Measurements from ENCODE around the gene SLC11A2.
"Not testable (repeated sequence)": the region's sequence is repeated elsewhere in the genome, so short reads cannot be mapped to it uniquely, and the experiment has no call there.

The SLC11A2 gene

DNA sequence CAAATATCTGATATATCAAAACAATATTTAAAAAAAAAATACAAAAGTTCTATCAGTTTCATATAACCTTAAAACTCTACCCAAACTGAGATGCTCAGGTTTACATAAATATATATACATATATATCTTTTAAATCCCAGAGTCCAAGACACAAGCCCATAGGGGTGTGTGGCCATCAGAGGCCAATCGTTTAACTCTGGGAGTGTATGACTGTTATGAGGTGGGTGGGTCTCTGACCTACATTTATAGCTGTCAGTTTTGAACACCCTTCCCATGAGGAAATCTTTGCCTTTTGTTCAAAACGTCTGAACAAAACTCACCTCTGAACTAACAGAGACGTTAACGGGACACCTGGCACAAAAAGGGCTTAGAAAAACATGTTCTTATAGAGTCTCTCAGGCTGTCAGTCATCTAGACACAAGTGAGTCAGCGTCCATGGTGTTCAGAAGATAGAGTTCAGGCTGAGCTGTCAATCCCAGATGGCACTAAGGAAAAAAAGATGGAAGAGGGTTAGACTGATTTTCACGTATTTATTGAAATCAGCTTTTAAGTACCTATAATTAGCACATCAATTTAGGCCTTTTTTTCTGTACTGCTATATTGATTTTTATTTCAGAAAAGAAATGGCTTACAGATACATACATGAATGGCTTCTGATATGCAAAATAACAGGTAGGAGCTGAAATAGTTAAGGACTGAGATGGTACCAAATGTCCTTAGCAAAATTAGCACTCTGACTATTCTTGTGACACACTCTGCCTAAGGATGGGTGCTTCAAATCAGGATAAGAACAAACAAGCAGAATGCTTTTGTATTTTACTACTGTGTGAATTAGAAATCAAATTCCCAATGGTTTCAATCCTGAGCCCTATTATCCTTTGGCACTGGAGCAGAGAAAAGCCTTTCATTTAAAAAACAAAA lies 44.6 kb downstream of the SLC11A2 start:
- H3K4me3 Mint-ChIP-seq = no peak overlapping the region
- no peak for ATAC-seq (replicated peaks; ENCODE audit: extremely low read depth, poor library complexity, severe bottlenecking)
- H3K36me3 Mint-ChIP-seq (ENCODE audit: insufficient read depth) = peaks cover 7% of the 10 kb centered on the region
- no peaks in the 10 kb centered on the region for H3K4me1 Mint-ChIP-seq
- no peaks in the 10 kb centered on the region for H3K9me3 Mint-ChIP-seq
- no peaks in the 10 kb centered on the region for H3K27me3 Mint-ChIP-seq
- DNase-seq (ENCODE audit: low spot score in 2 of 2) = no peak
- H3K27ac Mint-ChIP-seq (ENCODE audit: low read depth) = no peak overlapping the region

DNA sequence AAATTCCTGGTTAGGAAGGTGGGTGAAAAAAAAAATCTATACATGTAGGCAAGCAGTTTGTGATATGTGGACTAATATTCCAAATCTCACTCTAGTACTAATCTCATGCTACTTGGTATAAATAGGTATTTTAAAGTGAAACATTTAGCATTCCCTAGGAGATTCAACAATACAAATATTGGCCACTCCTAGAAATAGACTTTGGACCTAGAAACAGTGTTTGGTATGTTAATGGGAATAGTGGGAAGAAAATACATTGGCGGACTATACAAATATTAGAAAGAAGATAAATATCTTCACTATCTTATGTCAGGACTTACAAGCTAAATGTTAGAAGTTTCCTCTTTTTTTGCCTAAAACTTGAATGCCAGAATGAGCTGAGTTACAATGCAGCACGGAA lies 45.6 kb downstream of the SLC11A2 start:
- Mint-ChIP-seq H3K4me1 (no peaks in the 10 kb centered on the region), H3K9me3 (no peaks in the 10 kb centered on the region), H3K36me3 (ENCODE audit: insufficient read depth) (peaks cover 9% of the 10 kb centered on the region), H3K27ac (ENCODE audit: low read depth) (no peak overlapping the region), H3K27me3 (no peaks in the 10 kb centered on the region), H3K4me3 (no peak overlapping the region)
- ATAC-seq (replicated peaks; ENCODE audit: extremely low read depth, poor library complexity, severe bottlenecking) (no peak), DNase-seq (ENCODE audit: low spot score in 2 of 2) (no peak)

DNA sequence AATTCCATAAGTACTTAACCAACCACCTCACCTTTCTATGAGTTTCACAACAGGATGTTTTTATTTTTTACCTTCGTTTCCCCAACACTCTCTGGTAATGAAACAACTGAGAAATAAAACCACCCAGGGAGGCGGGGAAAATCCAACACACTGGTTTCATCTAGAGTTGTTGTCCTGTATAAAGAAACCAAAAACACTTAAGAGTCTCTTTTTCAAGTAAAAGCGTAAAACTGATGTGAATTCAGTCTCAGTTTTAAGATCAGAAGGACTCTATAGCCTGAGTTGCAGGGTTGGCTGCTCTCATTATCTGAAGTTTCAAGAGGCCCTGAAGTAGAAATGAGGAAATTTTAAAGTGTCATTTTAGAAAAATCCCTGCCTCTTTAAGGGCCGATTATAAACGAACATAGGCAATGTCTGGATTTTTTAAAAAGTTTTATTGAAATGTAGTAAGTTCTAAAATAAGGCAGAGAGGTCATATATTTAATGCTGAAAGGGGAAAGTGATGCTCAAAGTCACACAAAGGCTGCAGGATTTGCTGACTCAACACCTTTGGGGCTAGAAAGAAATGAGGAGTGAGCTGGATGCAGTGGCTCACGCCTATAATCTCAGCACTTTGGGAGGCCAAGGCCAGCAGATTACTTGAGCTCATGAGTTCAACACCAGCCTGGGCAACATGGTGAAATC lies 46.7 kb downstream of the SLC11A2 start:
- H3K27me3 Mint-ChIP-seq = no peaks in the 10 kb centered on the region
- H3K27ac Mint-ChIP-seq (ENCODE audit: low read depth) = peak overlapping the region; percentile 32
- ATAC-seq (replicated peaks; ENCODE audit: extremely low read depth, poor library complexity, severe bottlenecking) (no peak), DNase-seq (ENCODE audit: low spot score in 2 of 2) (no peak)
- no peaks in the 10 kb centered on the region for H3K9me3 Mint-ChIP-seq
- no peak overlapping the region for H3K4me3 Mint-ChIP-seq
- no peaks in the 10 kb centered on the region for H3K4me1 Mint-ChIP-seq
- peaks cover 11% of the 10 kb centered on the region for H3K36me3 Mint-ChIP-seq (ENCODE audit: insufficient read depth)

DNA sequence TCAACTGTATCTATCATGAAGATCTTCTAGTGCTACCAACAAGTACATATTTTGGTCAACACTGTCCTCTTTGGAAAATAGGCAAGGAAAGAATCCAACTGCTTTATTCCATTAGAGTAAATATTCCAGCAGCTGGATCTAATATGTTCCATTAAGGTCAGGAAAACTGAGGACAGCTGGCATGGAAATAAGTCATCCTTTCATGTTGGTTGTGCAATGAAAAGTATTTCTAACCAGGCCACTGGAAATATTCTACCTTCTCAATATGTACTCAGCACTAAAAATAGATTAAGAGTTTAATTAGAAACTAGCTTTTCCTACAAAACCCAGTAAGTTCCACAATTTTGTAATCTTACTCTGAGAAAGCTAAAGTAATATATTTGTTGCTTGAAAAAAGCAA lies 54.2 kb downstream of the SLC11A2 start:
- no peaks in the 10 kb centered on the region for H3K4me1 Mint-ChIP-seq
- H3K27me3 Mint-ChIP-seq = no peaks in the 10 kb centered on the region
- no peak for ATAC-seq (replicated peaks; ENCODE audit: extremely low read depth, poor library complexity, severe bottlenecking)
- no peak overlapping the region for H3K27ac Mint-ChIP-seq (ENCODE audit: low read depth)
- no peaks in the 10 kb centered on the region for H3K9me3 Mint-ChIP-seq
- DNase-seq (ENCODE audit: low spot score in 2 of 2) = no peak
- no peak overlapping the region for H3K4me3 Mint-ChIP-seq
- peaks cover 13% of the 10 kb centered on the region for H3K36me3 Mint-ChIP-seq (ENCODE audit: insufficient read depth)

DNA sequence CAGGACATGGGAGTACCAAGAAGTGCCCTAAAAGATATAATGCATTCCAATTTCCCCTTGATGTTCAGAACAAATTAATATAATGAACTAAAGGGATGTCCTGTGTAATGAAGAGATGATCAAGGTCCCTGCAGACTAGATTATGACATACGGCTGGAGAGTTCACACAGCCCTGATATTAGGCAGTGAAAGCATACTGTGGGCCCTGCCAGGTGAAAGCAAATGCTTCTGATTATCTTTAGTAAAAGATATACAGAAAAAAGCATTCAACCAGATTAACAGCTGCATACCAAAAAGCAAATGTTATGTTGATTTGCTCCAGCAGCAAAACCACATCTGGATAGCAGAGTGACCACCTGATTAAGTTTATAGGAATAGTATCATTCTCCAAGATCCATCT lies 61.8 kb downstream of the SLC11A2 start:
- Mint-ChIP-seq H3K4me3 (no peak overlapping the region), H3K27me3 (no peaks in the 10 kb centered on the region), H3K9me3 (no peaks in the 10 kb centered on the region), H3K4me1 (no peaks in the 10 kb centered on the region), H3K27ac (ENCODE audit: low read depth) (no peak overlapping the region), H3K36me3 (ENCODE audit: insufficient read depth) (peaks cover 6% of the 10 kb centered on the region)
- no peak for ATAC-seq (replicated peaks; ENCODE audit: extremely low read depth, poor library complexity, severe bottlenecking)
- no peak for DNase-seq (ENCODE audit: low spot score in 2 of 2)

DNA sequence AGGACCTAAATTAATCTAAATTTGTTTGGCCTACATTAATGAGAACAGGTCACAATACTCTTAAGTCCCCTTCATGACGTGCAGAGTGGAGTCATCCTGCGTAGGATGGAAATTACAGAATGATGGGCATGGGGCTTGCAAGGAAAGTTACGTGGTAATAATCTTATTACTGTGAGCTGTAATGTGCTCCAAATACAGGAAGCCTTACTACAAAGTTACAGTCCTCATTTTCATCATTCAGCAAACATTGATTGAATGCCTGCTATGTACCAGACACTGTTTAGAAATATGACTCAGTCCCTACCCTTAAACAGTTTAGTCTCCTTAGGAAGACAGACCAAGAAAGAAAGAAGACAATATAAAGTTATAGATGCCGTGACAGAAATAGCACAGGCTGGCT lies 64.5 kb downstream of the SLC11A2 start:
- H3K27me3 Mint-ChIP-seq = no peaks in the 10 kb centered on the region
- no peak overlapping the region for H3K27ac Mint-ChIP-seq (ENCODE audit: low read depth)
- ATAC-seq (replicated peaks; ENCODE audit: extremely low read depth, poor library complexity, severe bottlenecking) (no peak), DNase-seq (ENCODE audit: low spot score in 2 of 2) (no peak)
- no peaks in the 10 kb centered on the region for H3K4me1 Mint-ChIP-seq
- H3K9me3 Mint-ChIP-seq = no peaks in the 10 kb centered on the region
- no peak overlapping the region for H3K4me3 Mint-ChIP-seq
- H3K36me3 Mint-ChIP-seq (ENCODE audit: insufficient read depth) = peaks cover 2% of the 10 kb centered on the region

DNA sequence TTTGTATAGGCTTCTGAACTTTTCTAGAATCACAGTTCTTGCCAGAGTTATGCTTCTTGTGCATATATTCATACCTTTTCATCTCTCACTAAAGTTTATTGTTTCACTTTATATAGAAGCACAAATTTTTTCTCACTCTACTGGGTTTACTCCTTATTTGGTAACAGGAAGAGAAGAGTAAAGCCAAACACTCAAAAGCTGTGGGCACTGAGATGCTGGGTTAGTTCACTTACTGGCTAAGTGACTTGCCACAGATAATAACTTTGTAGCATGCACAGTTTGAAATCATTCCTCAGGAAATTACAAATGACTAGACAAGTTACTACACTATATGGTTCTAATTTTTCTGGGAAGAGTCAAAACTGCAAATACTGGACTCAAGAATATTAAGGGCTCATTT lies 66.1 kb downstream of the SLC11A2 start:
- no peak overlapping the region for H3K27ac Mint-ChIP-seq (ENCODE audit: low read depth)
- no peaks in the 10 kb centered on the region for H3K9me3 Mint-ChIP-seq
- no peaks in the 10 kb centered on the region for H3K36me3 Mint-ChIP-seq (ENCODE audit: insufficient read depth)
- no peaks in the 10 kb centered on the region for H3K27me3 Mint-ChIP-seq
- ATAC-seq (replicated peaks; ENCODE audit: extremely low read depth, poor library complexity, severe bottlenecking) = no peak
- no peak overlapping the region for H3K4me3 Mint-ChIP-seq
- no peak for DNase-seq (ENCODE audit: low spot score in 2 of 2)
- no peaks in the 10 kb centered on the region for H3K4me1 Mint-ChIP-seq

DNA sequence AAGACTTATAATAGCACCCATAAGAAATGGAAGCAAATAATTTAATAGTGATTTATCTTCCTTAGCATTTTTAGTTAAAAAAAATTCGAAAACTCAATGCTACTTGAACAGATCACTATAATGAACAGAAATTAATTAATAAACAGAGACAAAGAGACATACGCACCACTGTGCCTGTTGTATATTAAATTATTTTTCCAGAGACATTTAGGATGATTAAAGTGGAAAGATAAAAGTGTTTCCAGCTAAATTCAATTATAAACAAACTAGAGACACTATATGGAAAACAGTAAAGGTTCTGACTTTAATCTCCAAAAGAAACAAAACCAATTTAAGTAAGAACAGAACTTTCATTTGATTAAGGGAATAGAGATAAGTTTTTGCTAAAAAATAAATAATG lies 70.5 kb downstream of the SLC11A2 start:
- H3K36me3 Mint-ChIP-seq (ENCODE audit: insufficient read depth) = no peaks in the 10 kb centered on the region
- no peaks in the 10 kb centered on the region for H3K9me3 Mint-ChIP-seq
- H3K27me3 Mint-ChIP-seq = no peaks in the 10 kb centered on the region
- no peaks in the 10 kb centered on the region for H3K4me1 Mint-ChIP-seq
- ATAC-seq (replicated peaks; ENCODE audit: extremely low read depth, poor library complexity, severe bottlenecking) (no peak), DNase-seq (ENCODE audit: low spot score in 2 of 2) (no peak)
- H3K27ac Mint-ChIP-seq (ENCODE audit: low read depth) = no peak overlapping the region
- no peak overlapping the region for H3K4me3 Mint-ChIP-seq

DNA sequence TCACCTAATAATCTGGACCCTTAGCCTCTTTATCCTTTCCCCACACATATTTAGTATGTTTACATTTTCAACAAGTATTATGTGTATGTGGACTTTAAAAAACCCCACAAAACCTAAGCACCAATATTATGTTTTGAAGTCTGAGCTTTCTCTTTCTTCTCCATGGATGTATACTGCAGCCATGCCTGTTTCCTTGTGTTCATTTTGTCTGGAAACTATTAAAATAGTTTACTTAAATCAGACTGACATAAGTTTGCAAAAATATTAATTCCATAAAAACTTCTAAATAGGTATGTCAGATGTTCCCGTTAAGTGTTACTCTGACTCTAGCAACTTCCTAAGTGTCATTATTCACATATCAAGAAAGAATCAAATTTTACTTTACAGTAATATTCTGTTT lies 70.9 kb downstream of the SLC11A2 start:
- DNase-seq (ENCODE audit: low spot score in 2 of 2) = no peak
- ATAC-seq (replicated peaks; ENCODE audit: extremely low read depth, poor library complexity, severe bottlenecking) = no peak

DNA sequence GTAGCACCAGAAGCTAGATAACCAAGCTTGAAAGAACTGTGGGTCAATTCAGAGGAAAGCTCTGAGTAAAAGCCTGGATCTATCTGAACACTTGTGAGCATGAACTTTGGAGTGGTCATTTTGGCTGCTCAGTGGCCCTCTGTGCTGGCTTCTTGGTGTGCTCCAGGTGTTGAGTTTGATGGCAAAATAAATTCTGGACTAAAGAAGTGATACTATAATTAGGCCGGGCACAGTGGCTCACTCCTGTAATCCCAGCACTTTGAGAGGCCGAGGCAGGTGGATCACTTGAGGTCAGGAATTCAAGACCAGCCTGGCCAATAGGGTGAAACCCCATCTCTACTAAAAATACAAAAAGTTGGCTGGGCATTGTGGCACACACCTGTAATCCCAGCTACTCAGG lies 71.4 kb downstream of the SLC11A2 start:
- not testable (repeated sequence) for H3K4me3 Mint-ChIP-seq; H3K36me3 Mint-ChIP-seq (ENCODE audit: insufficient read depth); H3K4me1 Mint-ChIP-seq; ATAC-seq (replicated peaks; ENCODE audit: extremely low read depth, poor library complexity, severe bottlenecking); DNase-seq (ENCODE audit: low spot score in 2 of 2); H3K27me3 Mint-ChIP-seq; H3K9me3 Mint-ChIP-seq; H3K27ac Mint-ChIP-seq (ENCODE audit: low read depth)

More for the DNA sequence above, 70.9 kb downstream of the SLC11A2 start:
- Mint-ChIP-seq H3K9me3 (no peaks in the 10 kb centered on the region), H3K4me3 (no peak overlapping the region), H3K27me3 (no peaks in the 10 kb centered on the region), H3K27ac (ENCODE audit: low read depth) (no peak overlapping the region), H3K4me1 (no peaks in the 10 kb centered on the region), H3K36me3 (ENCODE audit: insufficient read depth) (no peaks in the 10 kb centered on the region)

DNA sequence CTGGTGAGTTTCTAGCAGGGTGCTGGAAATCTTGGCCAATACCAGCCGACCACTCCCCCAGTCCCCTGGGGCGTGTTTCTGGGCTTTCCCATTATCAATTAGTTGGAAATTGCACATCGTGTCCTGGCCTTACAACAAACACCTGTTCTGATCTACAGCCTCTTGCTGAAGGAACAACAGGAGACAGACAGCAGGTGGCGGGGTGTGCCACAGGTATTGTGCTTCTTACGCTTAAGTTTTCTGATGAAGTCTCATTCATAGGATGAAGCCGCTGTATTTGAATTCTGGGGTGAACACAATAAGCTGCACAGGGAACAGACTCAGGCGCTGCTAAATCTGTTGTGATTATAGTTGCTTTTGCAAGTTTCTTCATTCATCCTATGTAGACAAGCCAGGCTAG lies 73.1 kb downstream of the SLC11A2 start:
- Mint-ChIP-seq H3K4me1 (no peaks in the 10 kb centered on the region), H3K4me3 (no peak overlapping the region), H3K27me3 (no peaks in the 10 kb centered on the region), H3K9me3 (no peaks in the 10 kb centered on the region), H3K36me3 (ENCODE audit: insufficient read depth) (no peaks in the 10 kb centered on the region), H3K27ac (ENCODE audit: low read depth) (no peak overlapping the region)
- ATAC-seq (replicated peaks; ENCODE audit: extremely low read depth, poor library complexity, severe bottlenecking) (no peak), DNase-seq (ENCODE audit: low spot score in 2 of 2) (no peak)

DNA sequence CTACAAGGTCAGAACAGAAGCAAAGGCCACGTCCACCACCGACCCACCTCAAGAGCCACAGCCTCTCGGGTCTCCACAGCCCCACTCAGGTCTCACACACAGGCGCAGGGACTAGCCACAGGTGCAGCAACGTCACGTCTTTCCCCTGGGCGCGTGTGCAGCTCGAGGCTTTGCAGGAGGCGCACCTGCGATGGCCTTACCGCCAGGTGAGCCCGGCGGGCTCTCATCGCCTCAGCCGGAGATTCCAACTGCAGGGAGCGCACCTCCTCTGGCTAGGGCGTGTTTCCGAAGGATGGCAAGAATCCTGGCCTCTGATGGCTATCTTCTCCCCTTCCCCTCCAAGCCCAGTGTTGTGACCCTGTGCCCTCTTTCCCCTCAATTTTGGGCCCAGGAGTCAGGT lies 73.7 kb downstream of the SLC11A2 start, which contains the start of gene HIGD1C:
HIGD1C (plus strand) TSS at position 35 of the 400 bp plus-strand sequence. CDS start 1,455 bp downstream, outside the sequence.
- Mint-ChIP-seq H3K27me3 (no peaks in the 10 kb centered on the region), H3K27ac (ENCODE audit: low read depth) (no peak within 1 kb of the TSS), H3K9me3 (no peaks in the 10 kb centered on the region), H3K36me3 (ENCODE audit: insufficient read depth) (no peaks in the 10 kb centered on the region), H3K4me3 (no peak within 1 kb of the TSS), H3K4me1 (no peaks in the 10 kb centered on the region)
- no peak for DNase-seq (ENCODE audit: low spot score in 2 of 2)
- ATAC-seq (replicated peaks; ENCODE audit: extremely low read depth, poor library complexity, severe bottlenecking) = no peak

DNA sequence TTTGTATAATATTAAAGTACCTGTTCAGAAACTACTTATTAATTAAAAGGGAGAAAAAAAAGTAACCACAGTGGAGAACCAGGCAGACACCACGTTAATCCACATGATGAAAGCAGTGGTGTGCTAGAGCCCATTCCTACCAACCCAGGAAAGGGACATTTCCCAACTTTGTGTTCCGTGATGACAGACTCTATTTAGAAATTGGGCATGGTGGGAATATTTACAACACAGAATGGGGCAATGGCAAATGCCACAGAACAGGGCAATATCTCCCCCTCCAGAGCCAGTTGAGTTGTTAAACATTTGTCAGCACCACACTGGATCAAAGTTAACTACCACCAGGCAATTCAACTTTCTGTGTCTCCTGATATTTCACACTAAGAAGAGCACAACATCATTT lies 75.1 kb downstream of the SLC11A2 start:
- Mint-ChIP-seq H3K36me3 (ENCODE audit: insufficient read depth) (no peaks in the 10 kb centered on the region), H3K27ac (ENCODE audit: low read depth) (no peak overlapping the region), H3K27me3 (no peaks in the 10 kb centered on the region), H3K4me1 (no peaks in the 10 kb centered on the region), H3K9me3 (no peaks in the 10 kb centered on the region), H3K4me3 (no peak overlapping the region)
- DNase-seq (ENCODE audit: low spot score in 2 of 2) = no peak
- ATAC-seq (replicated peaks; ENCODE audit: extremely low read depth, poor library complexity, severe bottlenecking) = no peak

Measured in central memory CD8-positive, alpha-beta T cell (primary cell).